ENCODE data around the gene BLACAT1.

BLACAT1 gene

DNA sequence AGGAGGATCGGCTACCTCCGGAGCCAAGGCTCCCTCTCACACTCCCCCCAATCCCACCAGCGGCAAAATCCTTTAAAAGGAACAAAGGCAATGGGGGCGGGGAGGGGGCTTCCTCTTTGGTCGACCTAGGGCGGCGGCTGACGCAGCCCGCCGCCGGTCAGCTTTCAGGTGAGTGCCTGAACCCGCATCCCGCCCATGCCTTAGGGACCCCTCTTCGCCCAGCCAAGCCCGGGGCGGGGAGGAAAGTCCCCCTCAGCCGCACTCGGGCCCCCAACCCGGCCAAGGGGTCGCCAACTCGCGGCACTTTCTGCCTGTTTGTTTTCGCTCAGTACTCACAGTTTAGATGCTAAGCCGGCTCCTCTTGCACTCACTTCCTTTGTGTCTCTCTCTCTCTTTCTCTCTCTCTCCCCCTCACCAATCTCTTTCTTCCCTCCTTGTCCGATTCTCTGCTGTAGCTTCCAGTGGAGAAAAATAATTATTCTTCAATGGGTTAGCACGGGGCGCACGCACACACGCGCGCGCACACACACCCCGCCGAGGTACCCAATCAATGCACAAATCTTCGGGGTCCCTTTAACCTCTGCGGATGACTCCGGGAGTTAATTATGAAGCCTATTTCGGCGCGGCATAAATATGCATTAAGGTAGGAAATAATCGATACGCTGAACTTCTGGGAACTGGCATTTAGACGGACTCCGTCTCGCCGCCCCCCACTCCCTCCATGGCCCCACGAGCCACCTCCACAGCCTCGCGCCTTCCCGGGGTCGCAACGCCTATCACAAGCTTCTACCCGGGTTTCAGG is at the start of gene BLACAT1:
BLACAT1 (minus strand) TSS at position 465 of the 802 bp plus-strand sequence.
- DNase-seq, result no peak

DNA sequence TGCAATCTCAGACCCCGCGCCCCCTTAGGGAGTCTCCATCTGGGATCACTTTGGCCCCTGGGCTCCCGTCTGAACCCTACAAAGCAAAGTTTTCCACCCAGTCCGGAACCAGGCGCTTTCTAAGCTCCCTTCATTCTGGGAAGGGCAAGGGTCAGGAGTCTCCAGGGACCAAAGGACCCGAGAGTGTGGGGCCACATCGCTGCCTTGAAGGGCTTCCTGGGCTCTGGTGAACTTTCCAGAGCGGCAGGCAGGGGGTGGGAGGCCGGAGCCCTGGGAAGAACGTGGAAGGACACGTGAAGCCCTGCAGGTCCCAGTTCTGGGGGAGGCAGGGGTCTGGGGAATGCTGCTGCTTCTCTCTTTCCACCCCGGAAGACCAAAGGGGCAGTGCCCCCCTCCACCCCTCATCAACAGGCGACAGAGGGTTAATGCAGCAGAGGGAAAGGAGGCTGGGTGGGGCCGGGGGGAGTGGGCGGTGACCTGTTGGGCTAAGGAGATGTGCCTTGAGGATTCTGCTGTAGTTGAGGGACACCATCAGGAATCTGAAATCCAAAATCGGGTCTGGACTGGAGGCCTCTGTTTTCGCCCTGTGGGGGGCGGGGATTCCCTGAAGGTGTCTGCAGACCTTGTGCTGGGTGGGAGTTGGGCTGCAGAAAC is 49.4 kb upstream of the BLACAT1 start:
- DNase-seq, result no peak

DNA sequence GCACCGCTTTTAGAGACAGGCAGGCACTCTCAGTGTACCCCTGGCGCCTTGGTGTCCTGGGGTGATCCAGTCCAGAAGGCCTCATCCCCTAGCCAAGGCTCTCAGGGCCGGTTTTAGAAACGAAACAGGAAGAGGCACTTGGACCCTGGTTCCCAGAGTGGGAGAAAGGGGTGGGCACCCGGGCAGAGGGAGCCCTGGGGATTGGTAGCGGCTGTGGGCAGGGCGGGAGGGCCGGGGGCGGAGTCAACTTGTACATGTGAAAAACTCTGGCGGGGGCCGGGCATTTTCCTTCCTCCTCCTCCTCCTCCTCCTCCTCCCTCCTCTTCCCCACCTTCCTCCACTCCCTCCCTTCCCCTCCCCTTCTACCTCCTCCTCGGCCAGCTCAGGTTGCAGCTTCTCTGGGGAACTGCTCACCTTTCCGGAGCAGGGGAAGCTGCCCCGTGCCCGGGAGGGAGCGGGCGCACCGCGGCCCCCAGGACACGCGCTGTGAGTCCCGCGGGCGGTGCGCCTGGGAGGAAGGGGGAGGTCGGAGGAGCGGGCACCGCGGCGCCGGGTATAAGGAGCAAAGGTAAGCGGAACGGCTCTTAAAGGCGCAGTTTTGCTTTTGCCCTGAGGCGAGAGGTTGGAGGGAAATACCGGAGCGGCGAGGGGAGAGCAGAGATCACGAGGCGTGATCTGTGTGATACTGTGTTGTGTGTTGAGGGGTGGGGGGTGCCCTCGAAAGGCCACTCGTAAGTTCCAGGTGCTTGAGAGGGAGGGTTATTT is 48.6 kb upstream of the BLACAT1 start, which contains the start of gene CDK18:
CDK18 (plus strand) TSS at position 359 of the 765 bp plus-strand sequence. CDS start 18,499 bp downstream, outside the sequence.
- DNase-seq, result peak; percentile 34 to 37

DNA sequence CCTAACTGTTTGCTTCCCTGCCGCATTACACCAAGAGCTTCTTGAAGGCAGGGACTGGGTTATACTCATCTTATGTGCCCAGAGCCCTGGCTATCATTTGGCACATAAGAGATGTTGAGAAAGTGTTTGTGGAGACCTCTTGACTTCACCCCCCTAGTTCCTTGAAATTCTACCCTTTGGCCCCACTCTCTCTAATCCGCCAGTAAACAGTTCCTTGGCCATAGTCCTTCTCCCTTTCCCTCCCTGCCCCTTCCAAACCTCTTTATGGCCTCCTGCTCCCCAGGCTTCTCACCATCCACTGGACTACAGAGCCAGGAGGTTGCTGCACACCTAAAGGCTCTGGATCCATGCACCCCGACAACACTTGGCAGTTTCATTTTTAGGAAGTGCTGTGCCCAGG is 47.1 kb upstream of the BLACAT1 start:
- DNase-seq, result no peak

DNA sequence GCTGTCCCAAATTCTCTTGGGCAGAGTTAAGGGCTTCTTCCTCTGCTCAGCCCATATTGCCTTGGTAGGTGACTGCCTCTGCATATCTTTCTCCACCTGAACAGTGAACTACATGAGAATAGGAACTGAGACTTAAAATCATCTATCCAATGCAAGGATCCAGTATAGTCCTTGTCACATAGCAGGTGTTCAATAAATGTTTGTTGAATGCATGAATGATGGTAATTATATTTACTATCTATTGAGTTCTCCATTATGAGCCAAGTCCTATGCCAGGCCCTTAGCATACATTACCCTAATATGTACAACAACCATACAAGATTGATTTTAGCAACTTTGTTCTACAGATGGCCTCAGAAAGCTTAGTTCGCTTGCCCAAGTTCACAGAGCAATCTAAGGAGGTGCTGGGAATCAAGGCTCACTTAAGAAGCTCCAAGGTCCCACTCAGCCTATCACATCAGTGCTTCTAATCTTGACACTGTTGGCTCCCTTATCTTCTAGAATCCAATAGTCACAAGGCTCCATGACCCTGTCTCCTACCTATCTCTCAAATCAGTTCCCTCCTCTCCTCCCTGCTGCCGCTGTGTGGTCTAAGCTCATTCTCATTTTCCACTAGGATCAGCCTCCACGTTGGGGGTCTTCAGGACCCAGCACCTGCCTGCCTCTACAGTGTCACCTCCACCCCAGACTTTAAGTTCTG is 46.4 kb upstream of the BLACAT1 start:
- no peak for DNase-seq

DNA sequence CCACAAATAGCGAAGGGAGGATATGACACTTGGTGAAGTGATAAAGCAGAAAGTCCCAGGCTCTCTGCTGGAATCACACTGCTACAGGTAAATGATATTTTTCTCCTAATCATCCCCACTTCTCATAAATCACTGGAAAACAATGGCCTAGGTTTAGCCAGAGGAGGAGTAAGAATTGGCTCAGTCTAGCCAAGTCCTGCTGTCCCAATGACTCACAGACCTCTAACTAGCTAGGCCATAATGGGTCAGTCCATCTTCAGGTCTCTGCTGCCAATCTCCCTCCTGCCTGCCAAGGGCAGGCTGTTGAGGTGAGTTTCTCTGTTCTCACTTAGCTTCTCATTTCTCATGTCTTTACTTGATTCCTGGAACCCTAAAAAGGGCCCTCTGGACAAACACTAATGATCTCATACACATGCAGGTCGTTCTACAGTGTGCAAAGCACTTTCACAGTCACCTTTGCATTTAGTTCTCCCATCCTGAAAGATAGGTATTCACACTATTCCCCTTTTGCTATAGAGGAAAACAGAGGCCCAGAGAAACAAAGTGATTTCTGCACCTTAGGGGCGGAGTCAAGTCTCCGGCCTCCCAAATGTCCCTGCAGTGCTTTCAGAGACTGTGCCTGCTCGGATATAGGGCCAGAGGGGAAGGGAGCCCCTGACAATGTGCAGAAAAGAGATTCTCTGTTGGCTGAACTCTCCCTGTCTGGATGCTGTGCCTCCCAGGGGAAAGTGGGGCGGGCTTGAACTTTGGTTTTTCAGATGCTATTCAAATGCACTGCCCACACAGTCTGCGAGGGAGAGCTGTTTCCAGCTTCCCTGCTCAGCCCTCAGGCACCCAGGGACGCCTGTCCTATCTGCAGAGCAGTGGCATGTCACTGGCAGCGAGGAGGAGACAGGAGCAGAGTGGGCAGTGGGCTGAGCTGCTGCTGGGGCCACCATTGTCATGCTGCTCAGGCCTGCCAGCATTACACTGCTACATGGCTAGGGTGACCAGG is 44.7 kb upstream of the BLACAT1 start:
- DNase-seq, result no peak

DNA sequence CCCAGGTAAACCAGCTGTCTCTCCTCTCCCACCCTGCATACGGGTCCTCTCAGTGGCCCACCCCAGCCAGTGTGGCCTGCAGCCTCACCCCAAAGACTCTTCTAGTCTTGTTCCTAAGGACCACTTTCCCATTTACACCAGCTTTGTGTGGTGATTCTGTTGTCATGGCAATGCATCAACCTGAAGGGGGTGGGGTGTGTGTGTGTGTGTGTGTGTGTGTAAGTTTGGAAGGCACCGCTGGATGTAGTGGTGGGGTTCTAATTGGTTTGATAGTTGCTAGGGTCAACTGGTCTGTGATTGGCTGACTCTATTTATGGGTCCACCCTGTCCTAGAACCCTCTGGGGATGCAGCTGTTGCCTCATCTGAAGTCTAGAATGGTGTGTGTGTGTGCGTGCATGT is 43.9 kb upstream of the BLACAT1 start:
- no peak for DNase-seq

DNA sequence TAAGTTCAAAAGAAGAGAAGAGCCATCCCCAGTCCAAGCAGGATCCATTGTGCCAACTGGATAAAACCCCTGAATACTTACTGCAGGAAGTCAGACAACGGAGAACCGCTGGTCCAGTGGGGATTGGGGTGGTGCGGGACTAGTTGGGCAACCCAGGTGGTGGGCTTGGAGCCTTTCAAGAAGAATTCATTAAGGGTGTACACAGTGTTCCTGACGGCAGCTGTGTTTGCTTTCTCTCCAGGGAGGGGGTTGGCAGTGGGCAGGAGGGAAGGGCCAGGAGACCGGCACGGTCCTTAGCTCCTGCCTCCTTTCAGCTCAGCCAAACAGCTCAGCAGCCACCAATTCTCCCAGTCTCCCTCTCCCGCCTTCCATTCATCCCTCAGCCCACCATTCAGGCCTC is 41.5 kb upstream of the BLACAT1 start:
- no peak for DNase-seq

DNA sequence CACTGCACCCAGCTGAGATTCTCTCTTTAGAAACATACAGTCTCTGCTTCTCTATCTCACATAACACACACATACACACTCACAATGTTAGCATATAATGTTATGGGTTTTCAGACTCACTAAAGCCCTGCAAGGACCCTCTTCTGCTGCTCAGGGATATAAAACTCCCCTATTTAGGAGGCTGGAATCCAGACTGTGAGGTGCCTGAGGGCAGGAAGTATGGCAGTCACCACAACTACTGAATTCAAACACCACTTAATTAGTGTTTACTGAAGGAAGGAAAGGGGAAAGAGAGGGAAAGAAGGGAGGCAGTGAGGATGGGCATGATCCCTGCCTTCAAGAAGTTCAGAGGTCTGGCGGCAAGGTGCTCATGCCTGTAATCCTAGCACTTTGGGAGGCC is 40.8 kb upstream of the BLACAT1 start:
- DNase-seq, result no peak

DNA sequence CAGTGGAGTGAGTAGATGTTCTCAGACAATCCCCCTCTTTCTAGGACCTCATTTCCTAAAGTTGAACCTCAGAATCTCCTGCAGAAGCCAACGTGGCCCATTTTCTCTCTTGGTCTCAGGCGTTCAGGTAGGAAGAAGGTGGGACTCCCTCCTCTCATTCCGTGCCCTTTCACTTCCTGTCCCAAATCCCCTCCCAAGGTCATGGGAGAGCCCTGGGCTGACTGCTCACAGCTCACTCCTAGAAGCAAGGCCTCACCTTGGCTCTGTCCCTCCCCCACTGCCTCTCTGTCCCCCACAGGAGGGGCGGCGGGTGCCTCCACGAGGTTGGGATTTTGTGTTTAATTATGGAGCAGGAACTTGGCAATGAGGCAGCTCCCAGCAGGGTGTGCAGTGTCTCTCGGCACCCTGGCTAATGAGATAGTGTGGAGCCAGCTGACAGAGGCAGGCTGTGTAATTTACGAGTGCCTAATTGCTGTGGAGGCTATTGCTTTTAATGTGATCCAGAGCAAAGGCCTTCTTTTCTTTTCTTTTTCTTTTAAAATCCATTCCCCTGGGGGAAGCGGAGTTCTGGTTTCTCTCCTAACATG is 39.5 kb upstream of the BLACAT1 start:
- DNase-seq, result no peak

DNA sequence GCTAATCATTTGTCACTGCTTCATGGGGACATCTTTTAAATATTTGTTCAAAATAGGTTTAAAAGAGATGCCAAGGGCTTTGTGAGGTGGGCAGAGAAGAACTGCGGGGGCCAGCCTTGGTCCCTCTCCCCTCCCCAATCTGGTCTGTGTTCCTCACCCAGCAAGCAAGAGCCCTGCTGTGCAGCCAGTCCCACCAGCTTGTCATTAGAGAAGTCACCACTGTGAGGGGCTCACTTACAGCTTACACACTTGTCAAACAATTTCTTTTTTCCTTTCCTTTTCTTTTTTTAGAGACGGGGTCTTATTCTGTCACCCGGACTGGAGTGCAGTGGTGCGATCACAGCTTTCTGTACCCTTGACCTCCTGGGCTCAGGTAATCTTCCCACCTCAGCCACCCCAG is 38.3 kb upstream of the BLACAT1 start:
- no peak for DNase-seq

DNA sequence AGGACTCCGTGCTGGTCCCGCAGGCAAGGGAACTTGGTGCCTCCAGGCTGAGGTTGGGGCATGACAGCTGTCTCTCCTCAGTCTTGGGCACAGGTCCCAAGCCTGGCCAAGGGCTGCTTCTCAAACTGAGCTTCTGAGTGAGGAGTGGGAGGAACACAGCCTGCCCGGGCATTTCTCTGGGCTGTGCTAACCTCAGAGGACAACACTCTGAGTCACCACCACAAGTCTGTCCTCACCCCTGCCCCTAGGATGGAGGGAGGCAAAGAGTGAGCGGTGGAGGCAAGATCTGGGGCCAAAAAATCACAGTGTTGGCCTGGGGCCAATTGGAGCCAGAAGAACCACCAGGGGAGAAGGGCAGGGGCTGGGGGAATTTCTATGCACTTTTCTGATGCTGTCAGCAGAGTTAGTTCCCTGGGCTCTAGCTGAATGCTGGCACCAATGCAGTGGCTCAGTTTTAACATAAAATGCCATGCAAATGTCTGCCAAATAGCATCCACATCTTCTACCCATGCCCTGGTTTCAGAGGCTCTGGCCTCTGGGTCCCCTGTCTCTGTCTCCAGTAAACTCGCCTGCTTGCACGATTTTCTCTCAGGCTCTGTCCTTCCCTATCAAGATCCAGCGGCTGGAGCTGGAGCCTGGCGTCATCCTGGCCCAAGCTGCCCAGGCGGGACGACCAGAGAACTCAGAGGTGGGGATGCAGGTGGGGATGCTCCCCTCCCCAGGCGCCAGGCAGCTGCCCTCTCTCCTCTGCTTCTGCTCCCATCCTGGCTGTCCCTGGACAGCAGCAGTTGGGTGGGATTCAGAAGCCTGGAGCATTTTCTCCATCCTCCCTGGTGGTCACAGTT is 37.6 kb upstream of the BLACAT1 start:
- DNase-seq, result peak in 1 of 2 donors; percentile 4

DNA sequence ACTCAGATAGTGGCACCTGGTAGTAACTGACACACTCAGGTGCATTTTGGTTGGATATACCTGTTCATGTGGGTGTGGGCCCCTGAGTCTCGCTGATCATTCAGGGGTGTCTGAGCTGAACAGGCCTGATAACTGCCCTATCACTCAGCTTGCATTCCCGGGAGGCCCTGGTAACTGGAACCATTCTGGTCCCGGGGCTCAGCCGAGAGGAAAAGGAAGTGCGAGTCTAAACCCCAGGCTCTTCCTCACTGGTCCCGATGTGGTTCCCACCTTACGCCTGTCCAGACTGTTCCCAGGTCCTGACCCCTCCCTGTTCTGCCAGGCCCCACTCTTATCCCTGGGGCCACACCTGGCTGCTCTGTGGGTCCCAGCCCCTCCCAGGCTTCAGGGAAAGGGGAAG is 36.9 kb upstream of the BLACAT1 start:
- no peak for DNase-seq

DNA sequence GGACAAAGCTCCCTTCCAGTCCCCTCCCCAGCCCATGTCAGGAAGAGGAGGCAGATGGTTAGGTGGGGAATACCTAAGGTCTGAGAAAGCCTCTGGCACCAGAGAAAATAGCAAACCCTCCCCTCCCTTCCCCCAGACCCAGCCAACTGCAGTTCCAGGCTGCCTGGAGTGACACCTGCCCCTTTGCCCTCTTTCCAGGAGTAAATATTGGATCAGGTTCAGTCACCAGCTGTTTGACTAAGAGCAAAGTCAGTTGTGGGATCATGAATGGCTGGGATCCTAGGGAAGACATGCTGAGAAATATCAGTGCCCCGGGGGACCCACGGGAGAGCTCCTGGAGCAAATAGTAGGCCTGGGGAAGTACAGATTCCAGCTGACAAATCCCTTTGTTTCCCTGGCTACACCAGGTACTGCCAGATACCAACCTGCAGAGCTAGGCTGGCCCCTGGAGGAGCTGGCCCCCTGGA is 36.4 kb upstream of the BLACAT1 start:
- no peak for DNase-seq

DNA sequence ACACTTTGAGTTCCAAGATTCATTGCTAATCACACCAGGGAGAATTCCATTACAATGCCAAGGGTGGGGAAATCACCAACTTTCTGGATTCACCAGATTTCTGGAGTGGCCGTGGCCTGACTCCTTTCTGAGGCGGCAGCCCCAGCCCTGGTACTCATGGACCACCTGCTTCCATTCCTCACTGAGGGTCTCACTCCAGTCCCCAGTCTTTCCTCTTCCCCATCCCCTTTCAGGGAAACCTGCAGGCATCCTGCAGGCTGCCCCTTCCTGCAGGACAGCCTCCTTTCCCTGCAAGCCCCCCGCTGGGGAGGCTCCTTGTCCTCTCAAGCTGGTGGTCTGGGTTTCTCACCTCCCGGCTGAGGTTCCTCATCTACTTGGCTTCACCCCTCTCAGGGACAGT is 35.9 kb upstream of the BLACAT1 start:
- no peak for DNase-seq

DNA sequence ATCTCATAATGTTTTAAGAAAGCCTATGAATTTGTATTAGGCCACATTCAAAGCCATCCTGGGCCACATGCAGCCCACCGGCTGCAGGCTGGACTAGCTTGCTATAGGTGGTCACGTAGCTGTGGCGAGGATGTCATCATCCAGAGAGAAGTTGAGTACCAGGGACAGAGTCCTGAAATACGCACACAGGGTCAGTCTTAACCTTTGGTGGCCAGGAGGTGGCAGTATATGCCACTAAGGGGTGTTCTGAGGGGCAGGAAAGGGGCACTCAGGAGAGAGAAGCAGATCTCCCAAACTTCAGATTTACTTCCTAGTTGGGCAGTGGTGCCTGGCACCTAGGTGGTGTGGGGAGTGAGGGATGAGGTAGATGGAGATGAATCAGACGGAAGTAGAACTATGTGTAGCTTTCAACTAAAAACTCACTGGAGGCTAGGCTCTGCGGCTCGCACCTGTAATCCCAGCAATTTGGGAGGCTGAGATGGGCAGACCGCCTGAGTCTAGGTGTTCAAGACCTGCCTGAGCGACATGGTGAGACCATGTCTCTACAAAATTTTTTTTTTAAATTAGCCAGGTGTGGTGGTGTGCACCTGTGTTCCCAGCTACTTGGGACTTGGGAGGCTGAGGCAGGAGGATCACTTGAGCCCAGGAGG is 32.4 kb upstream of the BLACAT1 start:
- peak; percentile 50 to 52 for DNase-seq

DNA sequence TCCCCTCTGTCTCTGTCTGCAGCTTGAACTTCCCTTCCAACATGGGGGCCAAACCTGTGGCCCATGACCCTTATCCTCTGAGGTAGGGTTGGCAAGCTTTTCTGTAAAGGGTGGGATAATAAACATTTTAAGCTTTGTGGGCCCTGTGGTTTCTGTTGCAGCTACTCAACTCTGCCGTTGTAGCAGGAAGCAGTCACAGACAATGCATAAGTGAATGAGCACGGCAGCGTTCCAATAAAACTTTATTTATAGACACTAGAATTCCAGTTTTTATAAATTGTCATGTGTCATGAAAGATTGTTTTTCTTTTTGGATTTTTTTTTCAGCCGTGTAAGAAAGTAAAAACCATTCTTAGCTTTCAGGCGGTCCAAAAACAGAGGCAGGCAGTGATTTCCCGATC is 30.4 kb upstream of the BLACAT1 start:
- DNase-seq, result no peak

DNA sequence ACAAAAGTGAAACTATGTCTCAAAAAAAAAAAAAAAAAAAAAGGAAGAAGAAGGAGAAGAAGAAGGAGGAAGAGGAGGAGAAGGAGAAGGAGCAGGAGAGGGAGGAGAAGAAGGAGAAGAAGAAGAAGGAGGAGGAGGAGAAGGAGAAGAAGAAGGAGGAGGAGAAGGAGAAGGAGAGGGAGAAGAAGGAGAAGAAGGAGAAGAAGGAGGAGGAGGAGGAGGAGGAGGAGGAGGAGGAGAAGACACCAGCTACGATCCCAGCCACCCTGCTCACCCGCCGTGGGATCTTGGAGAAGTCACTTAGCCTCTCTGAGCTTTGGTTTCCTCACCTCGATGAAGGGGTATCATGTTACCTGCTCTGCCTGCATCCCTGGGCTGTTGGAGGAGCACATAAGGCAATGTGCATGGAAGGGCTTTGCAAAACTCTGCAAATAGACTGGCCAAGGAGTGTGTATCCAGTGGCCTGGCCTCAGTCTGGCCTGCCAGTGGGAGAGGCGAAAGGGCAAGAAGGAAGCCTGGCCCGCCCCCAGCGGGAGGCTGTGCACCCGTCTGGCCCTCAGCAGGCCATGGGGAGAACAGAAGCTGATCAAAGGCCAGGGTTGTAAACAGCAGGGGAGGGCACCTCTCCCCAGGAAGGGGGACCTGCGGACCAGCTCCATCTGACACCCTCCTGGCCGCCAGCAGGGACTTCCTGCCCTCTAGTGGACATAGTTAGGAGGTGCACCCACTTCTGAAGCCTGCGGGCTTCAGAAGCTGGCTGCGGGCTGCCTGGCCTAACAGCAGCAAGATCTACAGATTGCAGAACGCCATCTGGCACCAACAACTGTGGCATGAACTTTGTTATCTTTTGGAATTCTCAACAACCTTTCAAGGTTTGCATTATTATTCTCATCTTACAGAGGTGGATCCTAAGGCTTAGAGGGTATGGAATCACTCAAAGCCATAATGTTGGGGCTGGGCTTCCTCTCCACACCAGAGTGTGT is 29.4 kb upstream of the BLACAT1 start:
- peak; percentile 75 to 79 for DNase-seq
